ENCODE data around the gene HIVEP3.
"Not testable (repeated sequence)": the region's sequence is repeated elsewhere in the genome, so short reads cannot be mapped to it uniquely, and the experiment has no call there.

Gene HIVEP3

DNA sequence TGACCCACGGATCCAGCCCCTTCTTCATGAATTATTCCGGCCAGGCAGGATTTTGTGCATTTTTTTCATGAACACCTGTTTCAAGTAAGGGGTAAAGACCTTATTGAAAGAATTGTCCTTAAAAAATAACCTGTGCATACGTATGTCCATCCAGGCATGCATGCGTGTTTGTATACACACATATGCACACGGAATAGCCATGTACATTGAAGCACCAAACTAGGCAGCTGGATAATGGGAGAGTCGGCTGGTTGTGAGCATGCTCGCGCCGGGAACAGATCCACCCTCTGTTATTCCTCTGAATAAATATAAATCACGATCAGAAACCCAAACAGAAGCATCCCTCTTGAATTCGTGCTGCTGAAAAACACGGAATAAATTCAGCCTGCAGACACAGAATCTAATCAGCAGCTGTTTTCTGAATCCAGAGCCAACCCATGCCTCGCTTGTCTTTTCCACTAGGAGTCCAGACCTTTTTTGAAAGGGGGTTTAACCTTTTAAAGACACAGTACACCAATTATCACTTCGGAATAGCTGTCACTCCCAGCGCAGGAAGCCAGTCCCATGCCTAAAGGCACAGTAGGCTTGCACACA, at the start of gene HIVEP3:
TSS of gene HIVEP3 (minus strand) at position 473 of the 594 bp plus-strand sequence.
- no peak for DNase-seq

DNA sequence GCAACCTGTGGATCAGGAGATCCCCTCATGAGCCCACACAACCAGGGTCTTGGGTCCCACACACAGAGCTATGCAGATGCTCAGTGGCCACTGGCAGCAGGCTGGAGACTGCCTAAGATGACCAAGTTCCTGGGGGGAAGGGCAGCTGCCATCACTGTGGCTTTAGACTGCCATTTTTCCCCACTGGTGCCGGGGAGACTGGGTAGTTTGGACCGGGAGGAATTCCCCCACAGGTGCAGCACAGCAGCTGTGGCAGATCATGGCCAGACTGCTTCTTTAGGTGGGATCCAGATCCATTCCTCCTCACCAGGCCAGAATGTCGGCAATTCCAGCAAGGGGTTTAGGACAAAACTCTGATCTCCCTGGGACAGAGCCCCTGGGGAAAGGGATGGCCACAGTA, 45.7 kb upstream of the HIVEP3 start:
- no peak for DNase-seq

DNA sequence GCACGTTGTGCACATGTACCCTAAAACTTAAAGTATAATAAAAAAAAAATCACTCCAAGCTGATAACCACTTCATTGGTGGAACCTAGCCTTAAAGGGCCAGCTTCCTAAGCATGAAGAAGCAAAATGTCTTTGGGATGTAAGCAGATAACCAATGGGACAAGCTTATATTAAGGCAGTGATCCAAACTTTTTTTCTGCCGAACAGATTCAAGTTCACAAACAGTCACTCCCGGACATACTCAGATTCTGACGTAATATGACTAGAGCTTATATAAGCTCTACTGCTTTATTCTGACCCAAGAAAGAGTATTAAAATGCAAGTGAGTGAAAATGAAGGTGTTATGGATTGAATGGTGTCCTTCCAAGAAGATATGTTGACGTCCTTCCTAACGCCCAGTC, 44.9 kb upstream of the HIVEP3 start:
- DNase-seq: no peak

DNA sequence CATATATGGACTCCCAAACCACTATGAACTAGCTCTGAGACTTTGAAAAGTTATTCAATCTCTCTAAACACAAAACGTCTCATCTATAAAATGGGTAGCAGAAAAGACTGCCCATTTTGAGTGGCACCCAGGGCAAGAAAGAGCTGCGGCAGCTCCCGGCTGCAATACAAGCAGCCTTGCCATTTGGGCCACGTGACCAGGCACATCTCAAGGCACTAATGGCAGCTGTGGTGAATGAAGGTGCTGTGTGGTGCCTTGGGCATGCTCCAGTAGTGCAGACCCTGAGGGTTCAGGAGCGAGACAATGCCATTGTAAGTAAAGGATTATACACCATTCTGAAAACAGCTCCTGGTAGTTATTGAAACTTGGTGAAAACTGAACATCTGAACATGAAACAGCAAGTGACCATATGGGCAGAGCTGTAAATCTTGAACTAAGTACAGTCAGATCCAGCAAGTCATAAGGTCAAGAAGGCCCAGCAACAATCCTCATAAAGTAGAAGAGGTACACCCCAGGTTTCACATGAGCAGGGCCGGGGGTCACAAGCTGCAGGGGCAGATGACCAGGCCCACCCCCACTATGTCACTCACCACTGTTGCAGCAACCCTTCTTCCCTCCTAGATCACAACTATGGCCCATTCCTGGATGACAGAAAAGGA, 39.4 kb upstream of the HIVEP3 start:
- no peak for DNase-seq

DNA sequence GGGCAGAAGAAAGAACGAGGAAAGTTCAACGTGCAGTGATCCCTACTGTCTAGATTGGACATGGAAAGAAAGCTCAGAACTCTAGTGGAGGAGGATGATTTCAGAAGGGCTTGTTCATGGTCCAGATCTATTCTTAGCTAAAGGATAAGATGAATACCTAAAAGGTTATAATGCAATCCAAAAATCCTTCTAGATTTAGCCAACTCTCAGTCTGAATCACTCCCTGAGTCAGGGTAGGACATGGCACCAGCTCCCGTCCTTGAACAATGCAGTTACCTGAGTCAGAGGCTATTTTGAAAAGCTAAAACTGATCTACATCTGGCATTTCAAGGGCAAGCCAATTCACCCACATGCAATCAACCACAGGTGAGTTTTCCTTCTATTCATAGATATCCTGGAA, 38.8 kb upstream of the HIVEP3 start:
- DNase-seq: no peak

DNA sequence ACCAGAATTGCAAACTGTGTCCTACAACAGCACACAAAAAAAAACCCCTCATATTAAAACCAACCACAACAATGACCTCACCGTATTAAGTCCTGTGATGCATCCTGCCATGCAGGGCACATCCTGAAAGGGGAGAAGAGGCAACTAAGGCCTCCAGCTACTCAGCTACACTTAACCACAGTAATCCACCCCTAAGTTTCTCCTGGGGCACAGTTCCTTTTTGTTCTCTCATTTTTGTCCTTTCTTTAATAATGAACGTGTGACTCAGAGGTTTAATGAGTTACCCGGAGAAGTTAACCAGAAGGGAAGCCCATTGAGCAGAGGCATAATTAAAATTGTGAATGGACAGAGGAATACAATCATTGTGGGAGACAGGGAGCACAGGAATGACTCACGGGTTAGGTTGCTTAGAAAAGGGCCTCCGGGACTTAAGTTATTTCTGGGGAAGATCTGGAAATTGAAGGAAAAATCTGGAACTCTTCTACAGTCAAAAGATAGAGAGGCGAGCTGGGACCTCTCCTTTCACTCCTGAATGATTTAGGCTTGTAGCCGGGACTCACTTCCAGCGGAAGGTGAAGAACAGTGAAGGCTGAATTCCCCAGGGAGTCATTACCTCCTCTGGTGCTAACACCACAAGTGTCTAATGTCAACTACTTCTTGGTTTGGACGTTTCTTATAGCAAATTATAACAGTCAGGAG, 36.9 kb upstream of the HIVEP3 start:
- DNase-seq: no peak

DNA sequence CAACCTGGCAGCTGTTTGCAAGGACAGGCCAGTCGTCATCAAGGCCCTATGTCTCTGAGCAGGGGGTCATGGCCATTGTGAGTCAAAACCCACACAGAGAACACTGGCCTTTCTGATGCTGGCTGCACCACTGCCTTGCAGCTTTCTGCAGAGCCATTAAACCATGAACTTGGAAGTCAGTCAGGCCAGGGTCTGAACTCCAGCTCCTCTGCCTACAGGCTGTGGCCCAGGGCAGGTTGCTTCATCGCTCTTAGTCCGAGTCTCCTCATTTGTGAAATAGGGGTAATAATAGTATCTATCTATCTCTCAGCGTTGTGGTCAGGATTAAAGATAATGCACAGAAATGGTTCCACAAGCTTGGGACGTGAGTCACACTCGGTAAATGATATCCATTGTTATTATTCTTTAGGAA, 35.8 kb upstream of the HIVEP3 start:
- DNase-seq: no peak

DNA sequence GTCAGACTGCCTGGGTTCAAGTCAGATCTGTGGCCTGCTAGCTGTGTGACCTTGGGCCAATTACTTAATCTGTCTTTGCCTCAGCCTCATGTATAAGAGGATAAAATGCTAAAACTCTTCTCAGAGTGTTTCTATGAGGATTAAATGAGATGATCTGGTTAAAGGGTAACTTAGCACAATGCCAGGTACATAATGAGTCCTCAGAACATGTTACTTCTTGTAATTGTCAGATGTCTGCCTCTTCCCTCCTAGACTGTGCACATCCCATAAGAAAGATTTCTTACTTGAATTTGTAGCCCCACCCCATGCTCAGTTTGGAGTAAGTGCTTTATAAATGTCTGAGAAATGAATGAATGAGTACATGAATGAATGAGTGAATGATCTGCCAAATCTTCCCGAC, 34.6 kb upstream of the HIVEP3 start:
- DNase-seq: no peak

DNA sequence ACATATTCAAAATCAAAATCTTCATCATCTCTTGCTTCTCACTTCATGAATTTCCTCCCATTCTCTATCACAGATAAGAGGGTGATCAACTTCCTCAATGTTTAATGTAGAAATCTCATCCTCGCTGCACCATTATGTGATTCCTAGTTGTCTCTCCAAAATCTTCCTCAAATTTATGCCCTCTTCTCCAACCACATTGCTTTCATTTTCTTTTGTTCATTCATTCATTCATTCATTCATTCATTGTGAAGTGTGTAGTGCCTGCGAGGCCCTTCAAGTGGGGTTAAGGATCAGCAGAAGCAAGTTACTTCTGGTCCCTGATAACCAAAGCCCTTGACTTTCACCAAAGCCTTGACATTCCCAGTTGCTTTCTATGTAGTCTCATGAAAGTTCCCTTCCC, 33.5 kb upstream of the HIVEP3 start:
- no peak for DNase-seq

DNA sequence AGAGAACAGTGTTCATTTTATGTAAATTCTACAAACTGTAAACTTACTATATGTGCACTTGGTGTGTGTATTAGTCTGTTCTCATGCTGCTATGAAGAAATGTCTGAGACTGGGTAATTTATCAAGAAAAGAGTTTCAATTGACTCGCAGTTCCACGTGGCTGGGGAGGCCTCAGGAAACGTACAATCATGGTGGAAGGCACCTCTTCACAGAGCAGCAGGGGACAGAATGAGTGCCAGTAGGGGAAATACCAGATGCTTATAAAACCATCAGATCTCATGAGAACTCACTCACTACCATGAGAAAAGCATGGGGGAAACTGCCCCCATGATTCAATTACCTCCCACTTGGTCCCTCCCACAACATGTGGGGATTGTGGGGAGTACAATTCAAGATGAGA, 32.8 kb upstream of the HIVEP3 start:
- not testable (repeated sequence) for DNase-seq

DNA sequence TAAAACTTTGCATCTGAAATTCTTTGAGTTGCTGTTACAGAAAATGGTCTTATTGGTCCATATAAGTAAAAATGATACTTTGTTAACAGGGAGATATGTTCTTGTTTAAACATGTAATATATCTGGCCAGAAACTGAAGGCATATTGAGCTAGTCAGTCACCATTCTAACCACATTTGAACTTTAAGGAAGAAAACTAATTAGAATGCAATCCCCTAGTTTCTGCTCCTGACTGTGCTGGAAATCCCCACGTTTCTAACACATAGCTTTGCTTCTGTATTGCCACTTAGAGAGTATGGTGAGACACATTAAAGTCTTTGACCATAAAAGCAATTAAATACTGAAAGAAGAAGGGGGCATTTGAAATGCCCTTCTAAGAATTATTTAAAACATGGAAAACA, 32.1 kb upstream of the HIVEP3 start:
- no peak for DNase-seq

DNA sequence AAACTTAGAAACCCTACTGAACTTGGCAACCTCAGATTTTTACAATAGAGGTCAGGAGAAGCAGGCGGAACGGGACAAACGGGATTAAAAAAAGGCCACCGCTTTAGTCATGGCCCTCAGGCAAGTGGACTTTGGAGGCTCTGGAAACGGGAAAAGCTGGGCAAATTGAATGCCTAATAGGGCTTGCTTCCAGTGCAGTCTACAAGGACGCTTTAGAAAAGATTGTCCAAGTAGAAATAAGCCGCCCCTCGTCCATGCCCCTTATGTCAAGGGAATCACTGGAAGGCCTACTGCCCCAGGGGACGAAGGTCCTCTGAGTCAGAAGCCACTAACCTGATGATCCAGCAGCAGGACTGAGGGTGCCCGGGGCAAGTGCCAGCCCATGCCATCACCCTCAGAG, 27.2 kb upstream of the HIVEP3 start:
- DNase-seq: not testable (repeated sequence)

DNA sequence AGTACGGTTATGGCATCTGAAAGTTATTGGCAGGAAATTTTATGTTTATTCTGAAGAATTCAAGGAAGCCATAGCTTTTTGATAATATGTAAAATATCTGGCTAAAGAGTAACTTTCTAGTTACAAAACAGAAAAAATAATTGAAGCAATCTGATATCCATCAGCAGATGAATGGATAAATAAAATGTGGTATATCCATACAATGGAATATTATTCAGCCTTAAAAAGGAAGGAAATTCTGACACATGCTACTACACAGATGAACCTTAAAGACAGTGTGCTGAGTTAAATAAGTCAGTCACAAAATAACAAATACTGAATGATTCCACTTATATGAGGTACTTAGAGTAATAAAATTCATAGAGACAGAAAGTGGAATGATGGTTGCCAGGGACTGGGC, 25.0 kb upstream of the HIVEP3 start:
- no peak for DNase-seq

DNA sequence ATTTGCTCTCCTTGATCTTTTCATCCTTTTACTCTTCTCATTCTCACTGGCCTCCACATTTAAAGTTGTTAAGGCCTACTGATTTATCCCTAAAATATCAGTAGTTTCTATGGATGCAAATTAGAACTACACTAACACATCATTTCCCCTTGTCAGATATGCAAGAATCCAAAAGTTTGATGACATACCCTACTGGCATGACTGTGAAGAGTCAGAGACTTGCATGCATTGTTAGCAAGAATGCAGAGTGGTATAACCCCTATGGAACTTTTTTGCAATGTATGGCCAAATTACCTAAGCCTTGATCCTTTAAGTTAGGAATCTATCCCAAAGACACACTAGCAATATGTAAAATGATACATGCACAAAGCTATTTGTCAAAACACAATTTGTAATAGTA, 23.6 kb upstream of the HIVEP3 start:
- DNase-seq: no peak

DNA sequence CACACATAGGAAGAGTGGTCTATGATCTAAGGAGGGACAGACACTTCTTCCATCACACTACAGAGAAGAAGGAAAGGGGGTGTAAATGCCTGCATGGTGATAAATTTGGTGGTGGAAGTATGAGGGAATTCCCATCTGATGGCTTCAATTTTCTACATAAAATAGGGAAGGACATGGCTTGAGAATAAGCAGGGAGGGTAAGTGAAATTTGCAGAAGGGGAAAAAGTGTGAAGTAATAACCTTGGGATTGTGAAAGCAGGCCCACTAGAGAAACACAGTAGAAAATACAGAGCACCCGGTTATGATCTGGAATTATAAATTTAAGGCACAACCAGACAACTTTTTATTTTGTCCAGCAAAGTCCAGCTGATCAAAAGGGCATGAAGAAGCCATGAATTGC, 22.7 kb upstream of the HIVEP3 start:
- no peak for DNase-seq

DNA sequence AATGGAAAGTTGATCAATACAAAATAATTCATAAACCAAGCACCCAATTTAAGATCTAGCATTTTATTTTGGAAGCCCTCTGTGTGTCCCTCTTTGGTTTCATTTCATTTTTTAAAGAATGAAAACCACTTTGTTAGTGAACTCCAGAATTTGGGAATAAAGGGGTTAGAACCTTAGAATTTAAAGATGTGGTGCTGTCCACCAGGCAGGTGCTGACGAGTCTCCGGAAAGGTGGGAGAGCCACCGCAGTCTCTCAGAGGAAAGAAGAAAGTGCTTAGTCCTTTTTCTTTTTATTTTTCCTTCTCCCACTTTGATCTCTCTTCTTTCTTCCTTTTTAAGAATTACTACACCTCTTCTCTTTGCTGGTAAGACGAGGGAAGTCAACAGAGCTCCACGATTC, 20.5 kb upstream of the HIVEP3 start:
- no peak for DNase-seq

DNA sequence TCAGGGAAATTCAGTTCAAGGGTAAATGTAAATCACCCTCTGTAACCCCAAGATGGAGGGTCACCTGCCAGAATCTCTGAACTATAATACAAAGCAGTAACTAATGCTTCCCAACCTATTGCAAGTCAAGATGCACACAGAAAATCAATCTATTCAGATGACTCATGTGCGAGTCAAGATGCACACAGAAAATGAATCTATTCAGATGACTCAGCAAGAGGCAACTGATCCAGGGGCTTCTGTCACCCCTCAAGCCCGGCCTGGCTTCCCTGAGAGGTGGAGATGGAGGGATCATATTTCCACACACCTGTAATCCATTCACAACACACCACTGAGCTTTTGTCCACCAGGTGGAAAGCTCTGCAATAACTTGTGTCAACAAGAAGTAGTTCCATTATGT, 17.4 kb upstream of the HIVEP3 start:
- no peak for DNase-seq

DNA sequence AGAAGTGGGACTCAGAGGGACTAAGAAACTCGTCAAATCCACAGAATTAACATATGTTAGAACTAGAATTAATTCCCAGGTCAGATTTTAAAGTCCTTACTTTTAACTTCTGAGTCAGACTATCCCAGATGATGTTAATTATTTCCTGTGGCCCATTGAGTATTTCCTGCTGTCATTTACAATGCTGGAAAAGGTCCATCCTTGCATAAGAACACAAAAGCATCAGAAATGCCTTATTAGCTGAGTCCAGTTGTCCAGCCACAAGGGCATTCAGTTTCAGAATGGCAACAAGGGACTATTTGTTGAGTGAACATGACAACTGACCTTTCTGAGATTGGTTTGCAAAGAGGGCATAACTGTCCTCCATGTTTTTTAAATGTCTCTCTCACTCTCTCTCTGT, 16.5 kb upstream of the HIVEP3 start:
- no peak for DNase-seq

DNA sequence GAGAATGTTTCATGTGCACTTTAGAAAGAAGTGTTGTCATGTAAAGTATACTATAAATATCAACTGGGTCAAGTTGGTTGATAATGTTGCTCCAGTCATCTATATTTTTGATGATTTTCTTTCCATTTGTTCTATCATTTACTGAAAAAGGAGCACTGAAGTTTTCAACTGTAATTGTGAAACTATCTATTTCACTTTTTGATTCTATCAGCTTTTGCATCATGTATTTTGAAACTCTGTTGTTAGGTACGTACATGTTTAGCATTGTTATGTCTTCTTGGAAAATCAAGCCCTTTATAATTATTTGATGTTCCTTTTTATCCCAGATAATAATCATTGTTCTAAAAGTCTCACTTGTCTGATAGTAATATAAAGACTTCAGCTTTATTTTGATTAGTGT, 14.4 kb upstream of the HIVEP3 start:
- no peak for DNase-seq

DNA sequence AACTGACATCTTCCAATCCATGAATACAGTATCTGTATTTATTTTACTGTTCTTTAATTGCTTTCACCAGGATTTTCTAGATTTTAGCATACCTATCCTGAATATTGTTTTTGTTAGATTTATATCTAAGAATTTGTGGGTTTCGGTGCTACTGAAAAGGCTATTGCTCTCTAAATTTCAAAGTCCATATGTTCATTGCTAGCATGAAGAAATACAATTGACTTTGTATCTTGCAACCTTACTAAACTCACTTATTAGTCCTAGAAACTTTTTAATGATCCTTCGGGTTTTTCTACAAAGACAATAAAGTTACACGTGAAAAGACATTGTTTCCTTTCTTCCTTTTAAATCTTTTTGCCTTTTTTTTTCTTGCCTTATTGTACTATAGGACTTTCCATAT, 12.9 kb upstream of the HIVEP3 start:
- no peak for DNase-seq

DNA sequence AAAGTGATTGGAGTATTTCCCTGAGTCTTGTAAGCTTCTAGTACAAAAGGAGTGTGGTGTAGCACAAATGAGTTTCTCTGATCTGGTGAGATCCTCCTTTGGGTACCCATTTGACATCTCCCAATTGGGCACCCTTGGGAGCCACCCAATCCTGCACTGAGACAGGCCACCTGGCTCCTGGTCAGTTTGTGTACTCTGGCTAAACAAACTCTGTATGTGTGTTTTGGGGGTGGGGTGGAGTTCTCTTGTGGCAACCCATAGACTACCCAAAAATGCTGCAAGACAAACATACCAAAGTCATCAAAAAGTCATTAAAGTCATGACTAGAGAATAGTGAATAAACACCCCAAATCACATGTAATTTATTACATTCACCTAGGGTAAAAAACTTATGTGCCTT, 8.4 kb upstream of the HIVEP3 start:
- no peak for DNase-seq

DNA sequence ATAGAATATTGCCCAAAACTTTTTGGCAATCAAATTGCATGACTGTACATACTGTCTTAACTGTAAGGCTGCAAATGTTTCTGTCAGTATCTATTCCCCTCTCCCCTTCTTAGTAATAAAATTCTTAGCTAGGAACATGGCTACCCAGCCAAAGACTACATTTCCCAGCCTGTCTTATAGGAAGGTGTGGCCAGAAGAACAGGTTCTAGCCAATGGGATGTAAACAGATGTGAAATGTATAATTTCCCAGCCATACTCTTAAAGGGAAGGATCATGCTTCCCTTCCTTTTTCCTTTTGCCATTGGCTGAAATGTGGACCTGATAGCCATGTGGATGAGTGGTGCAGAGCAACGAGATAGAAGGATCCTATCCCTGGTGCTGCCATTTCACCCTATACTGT, 7.0 kb upstream of the HIVEP3 start:
- no peak for DNase-seq

DNA sequence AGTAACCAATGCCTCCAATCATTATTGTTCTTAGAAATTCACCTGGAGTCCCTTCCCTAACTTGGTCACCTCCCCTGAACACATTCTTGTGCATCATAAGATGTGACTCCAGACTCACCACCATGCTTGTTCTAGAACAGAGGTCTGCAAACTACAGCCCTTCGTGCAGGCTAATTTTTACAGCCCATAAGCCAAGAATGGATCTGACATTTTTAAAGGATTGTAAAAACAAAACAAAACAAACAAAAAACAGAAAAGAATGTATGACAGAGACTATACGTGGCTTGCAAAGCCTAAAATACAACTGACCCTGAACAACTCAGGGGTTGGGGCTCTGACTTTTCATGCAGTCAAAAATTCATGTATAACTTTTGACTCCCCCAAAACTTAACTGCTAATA, 6.2 kb upstream of the HIVEP3 start:
- no peak for DNase-seq

DNA sequence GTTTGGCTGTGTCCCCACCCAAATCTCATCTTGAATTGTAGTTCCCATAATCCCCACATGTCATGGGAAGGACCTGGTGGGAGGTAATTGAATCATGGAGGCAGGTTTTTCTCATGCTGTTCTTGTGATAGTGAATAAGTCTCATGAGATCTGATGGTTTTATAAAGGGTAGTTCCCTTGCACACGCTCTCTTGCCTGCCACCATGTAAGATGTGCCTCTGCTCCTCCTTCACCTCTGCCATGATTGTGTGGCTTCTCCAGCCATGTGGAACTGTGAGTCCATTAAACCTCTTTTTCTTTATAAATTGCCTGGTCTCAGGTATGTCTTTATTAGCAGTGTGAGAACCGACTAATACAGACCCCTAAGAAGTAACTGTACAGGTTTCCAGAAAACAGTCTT, 2.5 kb upstream of the HIVEP3 start:
- DNase-seq: not testable (repeated sequence)

DNA sequence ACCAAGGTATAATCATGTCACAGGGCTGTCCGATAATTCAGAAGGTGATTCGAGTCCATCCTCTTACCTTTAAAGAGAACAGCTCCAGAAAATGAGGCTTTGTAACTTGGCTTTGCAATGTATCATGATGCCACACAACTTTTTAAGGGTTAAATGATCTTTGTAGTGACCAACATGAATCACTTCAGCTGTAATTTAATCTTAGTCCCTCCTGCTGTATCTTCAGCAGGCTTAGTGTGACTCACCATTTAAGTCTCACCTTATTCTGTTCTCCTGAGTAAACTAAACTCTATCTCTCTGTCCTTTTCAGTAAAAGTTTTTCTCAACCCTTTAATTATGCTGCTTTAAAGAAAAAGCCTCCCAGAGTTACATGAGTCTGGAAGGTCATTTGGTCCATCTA, 1.9 kb upstream of the HIVEP3 start:
- no peak for DNase-seq

Data from RPMI8226 (cell line).